Uterus (tissue), 2 donors: ENCODE measurements around the gene IRF1.

Experiments
- POLR2A ChIP-seq, 2 donors: fragments of 450-650 bp; IDR thresholded peaks; one replicate each; pipeline ENCODE4 v1.6.1; 2016; ENCODE audit warnings: antibody characterized with exemption in 2 of 2, mild to moderate bottlenecking in 1 of 2, moderate library complexity in 1 of 2
- TF ChIP-seq, protein P1 (sequence below), 4 experiments: fragments of 200-600 bp in 2 of 4; fragments of 450-650 bp in 2 of 4; sonication (generic) in 2 of 4; IDR thresholded peaks; one replicate each; pipeline ENCODE4 v1.5.1; 2016 to 2019; ENCODE audit warnings: antibody characterized with exemption in 4 of 4, mild to moderate bottlenecking in 2 of 4, moderate library complexity in 1 of 4

DNA sequence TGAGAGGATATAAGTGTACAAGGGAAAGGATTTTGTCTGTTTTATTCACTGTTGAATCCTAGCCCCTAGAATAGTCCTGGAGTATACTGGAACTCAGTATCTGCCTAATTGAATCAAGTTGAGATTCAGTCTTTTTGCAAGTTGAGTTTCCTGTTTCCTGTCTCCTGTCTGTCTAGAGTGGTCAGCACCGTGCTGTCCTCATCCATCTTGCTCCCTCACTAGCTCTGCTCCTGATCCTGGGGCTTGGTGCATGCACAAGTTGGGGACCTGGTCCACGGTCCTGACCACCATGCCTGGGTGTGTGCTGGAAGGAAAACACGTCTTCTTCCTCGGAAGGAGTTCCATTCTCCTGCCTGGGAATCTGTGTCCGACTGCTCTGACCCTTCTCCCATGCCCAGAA is 49.6 kb upstream of the IRF1 start:
- TF ChIP-seq, protein P1, sequence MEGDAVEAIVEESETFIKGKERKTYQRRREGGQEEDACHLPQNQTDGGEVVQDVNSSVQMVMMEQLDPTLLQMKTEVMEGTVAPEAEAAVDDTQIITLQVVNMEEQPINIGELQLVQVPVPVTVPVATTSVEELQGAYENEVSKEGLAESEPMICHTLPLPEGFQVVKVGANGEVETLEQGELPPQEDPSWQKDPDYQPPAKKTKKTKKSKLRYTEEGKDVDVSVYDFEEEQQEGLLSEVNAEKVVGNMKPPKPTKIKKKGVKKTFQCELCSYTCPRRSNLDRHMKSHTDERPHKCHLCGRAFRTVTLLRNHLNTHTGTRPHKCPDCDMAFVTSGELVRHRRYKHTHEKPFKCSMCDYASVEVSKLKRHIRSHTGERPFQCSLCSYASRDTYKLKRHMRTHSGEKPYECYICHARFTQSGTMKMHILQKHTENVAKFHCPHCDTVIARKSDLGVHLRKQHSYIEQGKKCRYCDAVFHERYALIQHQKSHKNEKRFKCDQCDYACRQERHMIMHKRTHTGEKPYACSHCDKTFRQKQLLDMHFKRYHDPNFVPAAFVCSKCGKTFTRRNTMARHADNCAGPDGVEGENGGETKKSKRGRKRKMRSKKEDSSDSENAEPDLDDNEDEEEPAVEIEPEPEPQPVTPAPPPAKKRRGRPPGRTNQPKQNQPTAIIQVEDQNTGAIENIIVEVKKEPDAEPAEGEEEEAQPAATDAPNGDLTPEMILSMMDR (IDR thresholded peaks at IDR 0.05) = no peak
- no peak for TF ChIP-seq POLR2A (IDR thresholded peaks at IDR 0.05)
